ENCODE results near the gene GRIK2. TPM values are rescaled to one million over a fixed set of nuclear protein-coding genes. Genes with fewer than 3 reads are reported as not detected.
A peak's percentile ranks its signal among the peaks of the same experiment; 100 is the strongest.

GRIK2 gene
- total and polyA plus RNA-seq, 2 of the 4 experiments (the other 2 are of a cell fraction), result 8.2 to 15.2 TPM

DNA sequence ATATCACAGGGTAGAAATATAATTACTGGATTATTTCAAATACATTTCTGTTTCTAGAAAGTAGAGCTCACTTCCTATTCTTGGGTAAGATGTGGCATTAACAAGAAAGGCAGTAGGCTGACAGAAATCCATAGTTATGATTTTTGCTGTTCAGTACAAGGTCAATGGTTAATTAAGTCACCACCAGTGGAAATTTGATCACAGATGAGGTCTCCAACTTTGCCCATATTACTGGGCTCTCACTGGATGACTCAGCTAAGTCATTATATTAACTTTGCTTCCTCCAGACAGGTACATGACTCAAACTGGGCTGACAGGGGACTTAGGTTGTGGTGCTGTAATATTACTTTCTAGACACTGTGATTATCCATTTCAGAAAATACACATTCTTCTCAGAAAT, 212.4 kb downstream of the GRIK2 start:
- ATAC-seq (ENCODE audit: low read depth) (no peak), DNase-seq (peak; percentile 13)
- Histone ChIP-seq H2AK9ac (replicated peaks; ENCODE audit: low read depth, low read length, poor library complexity) (no peak overlapping the region), H3K27ac (ENCODE audit: insufficient read depth, low read length) (no peak overlapping the region), H2BK20ac (ENCODE audit: low read depth, low read length) (no peak overlapping the region), H3K9me3 (ENCODE audit: control insufficient read depth, insufficient read depth, low read length) (no peaks in the 10 kb centered on the region), H3K36me3 (ENCODE audit: control insufficient read depth, insufficient read depth, low read length) (no peaks in the 10 kb centered on the region), H2AK5ac (ENCODE audit: low read depth, low read length) (no peak overlapping the region), H3K9ac (ENCODE audit: low read depth, low read length) (no peak overlapping the region), H4K8ac (ENCODE audit: low read depth in 2 of 2, low read length in 2 of 2) (no peak overlapping the region), H3K4me3 (ENCODE audit: insufficient read depth, low read depth, low read length) (no peak overlapping the region), H2AFZ (replicated peaks; ENCODE audit: low read length, poor library complexity) (no peak overlapping the region), H3K18ac (ENCODE audit: low read depth, low read length) (no peak overlapping the region), H3K4me2 (ENCODE audit: low read depth, low read length) (no peak overlapping the region), H3K56ac (ENCODE audit: extremely low read depth, insufficient read depth, low read length) (no peak overlapping the region), H3K79me1 (ENCODE audit: low read depth in 1 of 2, low read length in 2 of 2) (no peaks in the 10 kb centered on the region), H3K4ac (ENCODE audit: low read depth, low read length) (no peak overlapping the region), H2BK5ac (ENCODE audit: low read depth, low read length, poor library complexity, severe bottlenecking) (no peak overlapping the region), H3K4me1 (ENCODE audit: control insufficient read depth, insufficient read depth, low read length) (peaks cover 2% of the 10 kb centered on the region; the same call in 1 of the 2 replicates), H2BK15ac (ENCODE audit: low read depth, low read length) (no peak overlapping the region), H3K9me1 (ENCODE audit: insufficient read depth, low read length) (no peaks in the 10 kb centered on the region), H3K27me3 (ENCODE audit: control insufficient read depth, insufficient read depth, low read length) (no peaks in the 10 kb centered on the region), H2BK120ac (ENCODE audit: low read depth, low read length) (no peak overlapping the region), H4K91ac (ENCODE audit: insufficient read depth, low read depth, low read length) (no peak overlapping the region), H4K5ac (ENCODE audit: low read depth, low read length) (no peak overlapping the region), H4K20me1 (ENCODE audit: insufficient read depth, low read length) (no peaks in the 10 kb centered on the region), H3K23ac (ENCODE audit: low read depth, low read length) (no peak overlapping the region), H3K14ac (replicated peaks; ENCODE audit: low read depth, low read length) (no peak overlapping the region)
- TF ChIP-seq RCOR1 (IDR thresholded peaks at IDR 0.05; ENCODE audit: insufficient replicate concordance, low read length) (no peak), NFE2L2 (IDR thresholded peaks at IDR 0.05; ENCODE audit: low read depth, low read length) (no peak), MAZ (IDR thresholded peaks at IDR 0.05; ENCODE audit: borderline replicate concordance, low read depth, low read length) (no peak), CEBPB (IDR thresholded peaks at IDR 0.05; ENCODE audit: low read depth, low read length) (no peak), POLR2A (IDR thresholded peaks at IDR 0.05; ENCODE audit: low read depth, low read length) (no peak), MAFK (IDR thresholded peaks at IDR 0.05; ENCODE audit: low read depth, low read length) (no peak), SMC3 (IDR thresholded peaks at IDR 0.05; ENCODE audit: low read depth, low read length) (no peak)
- TF ChIP-seq, protein P1, sequence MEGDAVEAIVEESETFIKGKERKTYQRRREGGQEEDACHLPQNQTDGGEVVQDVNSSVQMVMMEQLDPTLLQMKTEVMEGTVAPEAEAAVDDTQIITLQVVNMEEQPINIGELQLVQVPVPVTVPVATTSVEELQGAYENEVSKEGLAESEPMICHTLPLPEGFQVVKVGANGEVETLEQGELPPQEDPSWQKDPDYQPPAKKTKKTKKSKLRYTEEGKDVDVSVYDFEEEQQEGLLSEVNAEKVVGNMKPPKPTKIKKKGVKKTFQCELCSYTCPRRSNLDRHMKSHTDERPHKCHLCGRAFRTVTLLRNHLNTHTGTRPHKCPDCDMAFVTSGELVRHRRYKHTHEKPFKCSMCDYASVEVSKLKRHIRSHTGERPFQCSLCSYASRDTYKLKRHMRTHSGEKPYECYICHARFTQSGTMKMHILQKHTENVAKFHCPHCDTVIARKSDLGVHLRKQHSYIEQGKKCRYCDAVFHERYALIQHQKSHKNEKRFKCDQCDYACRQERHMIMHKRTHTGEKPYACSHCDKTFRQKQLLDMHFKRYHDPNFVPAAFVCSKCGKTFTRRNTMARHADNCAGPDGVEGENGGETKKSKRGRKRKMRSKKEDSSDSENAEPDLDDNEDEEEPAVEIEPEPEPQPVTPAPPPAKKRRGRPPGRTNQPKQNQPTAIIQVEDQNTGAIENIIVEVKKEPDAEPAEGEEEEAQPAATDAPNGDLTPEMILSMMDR (conservative IDR thresholded peaks at IDR 0.05; ENCODE audit: low read depth, low read length), result no peak
- dilution Hi-C loops (cut with HindIII; ENCODE audit: low sequenced_read_pairs, unreplicated experiment) (no loop called here), intact Hi-C loops (cut with micrococcal nuclease) (no loop called here), in situ Hi-C loops (cut with MboI; ENCODE audit: low sequenced_read_pairs) (no loop called here)
- ChIA-PET CTCF (interaction anchor here (0.5 kb wide), 1 partner anchor 491 kb away, joined by 3 read pairs; no protein-coding TSS in a partner anchor), POLR2A (ENCODE audit: unreplicated experiment) (no interaction called here)
- no TSS peak for BruUV-seq (replicated peaks)

Data from IMR-90 (cell line).